ENCODE data around the gene CD27. TPM values are rescaled to one million over a fixed set of nuclear protein-coding genes. Genes with fewer than 3 reads are reported as not detected.

Gene CD27
- total and polyA plus RNA-seq, 9 of the 15 experiments (the other 6 are each of a cell fraction or from before 2014, with no cell fraction given), result 0.24 TPM; not detected in 8

DNA sequence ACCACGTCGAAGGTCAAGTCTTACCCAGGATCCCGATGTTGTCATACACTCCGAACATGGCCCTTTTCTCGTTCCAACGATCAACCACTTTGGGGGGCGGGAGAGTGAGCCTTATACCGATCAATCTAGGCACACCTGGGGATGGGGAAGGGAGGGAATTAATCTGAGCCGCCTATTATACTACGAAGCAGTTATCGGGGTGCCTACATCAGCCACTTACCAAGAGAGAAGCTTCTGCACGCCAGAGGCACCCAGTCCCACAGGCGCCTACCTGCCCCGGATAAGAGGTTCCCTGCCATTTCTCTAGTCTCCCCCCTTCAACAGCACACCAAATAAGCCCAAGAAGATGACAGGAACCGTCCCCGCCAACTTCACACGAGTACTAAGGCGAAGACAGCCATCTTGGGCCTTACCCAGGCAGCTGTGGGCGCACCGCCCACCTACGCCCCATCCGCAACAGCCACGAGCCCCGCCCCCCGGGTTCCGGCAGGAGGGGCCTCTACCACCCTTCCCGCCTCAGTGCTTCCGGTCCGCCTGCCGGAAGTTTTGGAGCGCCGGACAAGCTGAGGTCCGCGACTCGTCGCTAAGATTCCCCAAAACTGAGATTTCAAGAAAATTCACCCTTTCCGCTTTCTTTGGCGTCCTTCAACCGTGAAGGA is 48.2 kb downstream of the CD27 start, which contains the start of gene MRPL51 (continued):
- TF ChIP-seq, protein P1, sequence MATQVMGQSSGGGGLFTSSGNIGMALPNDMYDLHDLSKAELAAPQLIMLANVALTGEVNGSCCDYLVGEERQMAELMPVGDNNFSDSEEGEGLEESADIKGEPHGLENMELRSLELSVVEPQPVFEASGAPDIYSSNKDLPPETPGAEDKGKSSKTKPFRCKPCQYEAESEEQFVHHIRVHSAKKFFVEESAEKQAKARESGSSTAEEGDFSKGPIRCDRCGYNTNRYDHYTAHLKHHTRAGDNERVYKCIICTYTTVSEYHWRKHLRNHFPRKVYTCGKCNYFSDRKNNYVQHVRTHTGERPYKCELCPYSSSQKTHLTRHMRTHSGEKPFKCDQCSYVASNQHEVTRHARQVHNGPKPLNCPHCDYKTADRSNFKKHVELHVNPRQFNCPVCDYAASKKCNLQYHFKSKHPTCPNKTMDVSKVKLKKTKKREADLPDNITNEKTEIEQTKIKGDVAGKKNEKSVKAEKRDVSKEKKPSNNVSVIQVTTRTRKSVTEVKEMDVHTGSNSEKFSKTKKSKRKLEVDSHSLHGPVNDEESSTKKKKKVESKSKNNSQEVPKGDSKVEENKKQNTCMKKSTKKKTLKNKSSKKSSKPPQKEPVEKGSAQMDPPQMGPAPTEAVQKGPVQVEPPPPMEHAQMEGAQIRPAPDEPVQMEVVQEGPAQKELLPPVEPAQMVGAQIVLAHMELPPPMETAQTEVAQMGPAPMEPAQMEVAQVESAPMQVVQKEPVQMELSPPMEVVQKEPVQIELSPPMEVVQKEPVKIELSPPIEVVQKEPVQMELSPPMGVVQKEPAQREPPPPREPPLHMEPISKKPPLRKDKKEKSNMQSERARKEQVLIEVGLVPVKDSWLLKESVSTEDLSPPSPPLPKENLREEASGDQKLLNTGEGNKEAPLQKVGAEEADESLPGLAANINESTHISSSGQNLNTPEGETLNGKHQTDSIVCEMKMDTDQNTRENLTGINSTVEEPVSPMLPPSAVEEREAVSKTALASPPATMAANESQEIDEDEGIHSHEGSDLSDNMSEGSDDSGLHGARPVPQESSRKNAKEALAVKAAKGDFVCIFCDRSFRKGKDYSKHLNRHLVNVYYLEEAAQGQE (IDR thresholded peaks at IDR 0.05; ENCODE audit: borderline replicate concordance), result no peak
- TF ChIP-seq, protein P1 (CRISPR knock-in tag; IDR thresholded peaks at IDR 0.05; ENCODE audit: low read depth), result no peak
- peak; percentile 33 for TF ChIP-seq PRDM10 (IDR thresholded peaks at IDR 0.05; ENCODE audit: partially characterized antibody)
- 0 out of 2 replicates have a peak, but pooled peaks have one; percentile 46 for TF ChIP-seq FOXK1 (CRISPR knock-in tag; IDR thresholded peaks at IDR 0.05; ENCODE audit: borderline replicate concordance)
- TF ChIP-seq FOXP1 (CRISPR knock-in tag; IDR thresholded peaks at IDR 0.05), result peak; percentile 41; the same call in 1 of the 2 replicates
- no peak for TF ChIP-seq ZNF324 (CRISPR knock-in tag; IDR thresholded peaks at IDR 0.05)
- TF ChIP-seq, protein P2, sequence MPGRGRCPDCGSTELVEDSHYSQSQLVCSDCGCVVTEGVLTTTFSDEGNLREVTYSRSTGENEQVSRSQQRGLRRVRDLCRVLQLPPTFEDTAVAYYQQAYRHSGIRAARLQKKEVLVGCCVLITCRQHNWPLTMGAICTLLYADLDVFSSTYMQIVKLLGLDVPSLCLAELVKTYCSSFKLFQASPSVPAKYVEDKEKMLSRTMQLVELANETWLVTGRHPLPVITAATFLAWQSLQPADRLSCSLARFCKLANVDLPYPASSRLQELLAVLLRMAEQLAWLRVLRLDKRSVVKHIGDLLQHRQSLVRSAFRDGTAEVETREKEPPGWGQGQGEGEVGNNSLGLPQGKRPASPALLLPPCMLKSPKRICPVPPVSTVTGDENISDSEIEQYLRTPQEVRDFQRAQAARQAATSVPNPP (IDR thresholded peaks at IDR 0.05; ENCODE audit: borderline replicate concordance, insufficient read depth, insufficient read length), result no peak
- peak; percentile 50; the same call in 1 of the 2 replicates for TF ChIP-seq TAF7 (tag; IDR thresholded peaks at IDR 0.05)
- no peak for TF ChIP-seq STAG1 (CRISPR knock-in tag; IDR thresholded peaks at IDR 0.05; ENCODE audit: borderline replicate concordance)
- peak; percentile 52; the same call in 1 of the 2 replicates for TF ChIP-seq MBD2 (IDR thresholded peaks at IDR 0.05; ENCODE audit: borderline replicate concordance, low read depth)
- TF ChIP-seq NCOA6 (IDR thresholded peaks at IDR 0.05), result no peak
- no peak for TF ChIP-seq ZNF830 (CRISPR knock-in tag; IDR thresholded peaks at IDR 0.05)
- TF ChIP-seq ZNF134 (CRISPR knock-in tag; conservative IDR thresholded peaks at IDR 0.05), result no peak
- no peak for TF ChIP-seq ATF2 (CRISPR knock-in tag; IDR thresholded peaks at IDR 0.05)

Measured in K562 (cell line).